ENCODE data around the gene CPM. TPM values are rescaled to one million over a fixed set of nuclear protein-coding genes. Genes with fewer than 3 reads are reported as not detected.

The CPM gene
- total RNA-seq, 2 experiments from 2014 or later, result 3.8 to 13.0 TPM

DNA sequence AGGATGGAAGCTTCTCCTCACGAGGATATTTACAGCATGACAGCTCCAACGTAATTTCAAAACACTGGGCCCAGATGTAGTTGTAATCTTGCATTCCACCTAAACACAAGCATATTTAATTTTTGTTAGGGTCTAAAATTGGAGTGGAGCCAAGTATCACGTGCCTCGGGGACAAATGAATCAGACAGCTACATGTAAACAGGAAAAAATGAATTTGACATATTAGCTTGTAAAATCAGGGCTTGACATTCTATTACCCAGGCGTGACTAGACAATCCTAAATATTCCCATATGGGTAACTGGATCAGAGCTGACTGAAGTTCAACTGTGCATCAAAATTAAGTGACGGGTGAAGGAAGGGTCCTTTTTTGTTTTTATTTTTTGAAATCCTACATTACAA lies 66.0 kb downstream of the CPM start:
- POLR2A ChIA-PET, result interaction anchor here (0.8 to 1.7 kb wide), 4 partner anchors 17 to 208 kb away, joined by 3 to 5 read pairs (median 4); no protein-coding TSS in a partner anchor
- intact Hi-C loops (cut with micrococcal nuclease; ENCODE audit: unreplicated experiment), result loop anchor here (5.0 kb wide), 1 partner anchor 290 kb away; no protein-coding TSS in a partner anchor
- no peaks in the 10 kb centered on the region for H4K20me1 ChIP-seq (ENCODE audit: insufficient read depth, low read length)
- H3K27ac ChIP-seq (ENCODE audit: low read depth, low read length, poor library complexity, severe bottlenecking), result no peak overlapping the region
- CTCF ChIA-PET (ENCODE audit: unreplicated experiment), result interaction anchor here (0.7 to 0.9 kb wide), 2 partner anchors 44 to 237 kb away, joined by 3 read pairs; no protein-coding TSS in a partner anchor
- H3K4me2 ChIP-seq (ENCODE audit: low read length), result no peak overlapping the region
- H3K4me1 ChIP-seq (ENCODE audit: insufficient read depth, low read length, poor library complexity, severe bottlenecking), result peaks cover 19% of the 10 kb centered on the region
- H3K36me3 ChIP-seq (ENCODE audit: insufficient read depth, low read length), result no peaks in the 10 kb centered on the region
- no peaks in the 10 kb centered on the region for H3K9me2 ChIP-seq (ENCODE audit: insufficient read depth, low read length)
- TF ChIP-seq EZH2phosphoT487 (IDR thresholded peaks at IDR 0.05; ENCODE audit: borderline replicate concordance, low read depth, low read length), result no peak
- no peak for TF ChIP-seq CTCF (conservative IDR thresholded peaks at IDR 0.05; ENCODE audit: low read length)
- H3K79me2 ChIP-seq (ENCODE audit: insufficient read depth, low read depth, low read length), result no peaks in the 10 kb centered on the region
- no TSS peak for BruUV-seq (replicated peaks)
- H2AFZ ChIP-seq (ENCODE audit: low read length), result no peak overlapping the region
- H3K9me3 ChIP-seq (ENCODE audit: low read length), result no peaks in the 10 kb centered on the region
- no peak overlapping the region for H3K4me3 ChIP-seq (ENCODE audit: low read depth, low read length, poor library complexity, severe bottlenecking)
- no peak for DNase-seq (ENCODE audit: low spot score)

- no peak for TF ChIP-seq EZH2phosphoT487 (IDR thresholded peaks at IDR 0.05; ENCODE audit: borderline replicate concordance, low read depth, low read length)
- intact Hi-C loops (cut with micrococcal nuclease; ENCODE audit: unreplicated experiment), result loop anchor here (5.0 kb wide), 1 partner anchor 292 kb away; no protein-coding TSS in a partner anchor
- no TSS peak for BruUV-seq (replicated peaks)
These were observed 67.4 kb downstream of the CPM start for GRCh38 chr12:68865399-68866164.

GRCh38 chr12:68864604-68865003 lies 68.4 kb downstream of the CPM start:
- H3K79me2 ChIP-seq (ENCODE audit: insufficient read depth, low read depth, low read length), result no peaks in the 10 kb centered on the region
- no peak overlapping the region for H3K4me2 ChIP-seq (ENCODE audit: low read length)
- no peak overlapping the region for H2AFZ ChIP-seq (ENCODE audit: low read length)
- peaks cover 8% of the 10 kb centered on the region for H3K4me1 ChIP-seq (ENCODE audit: insufficient read depth, low read length, poor library complexity, severe bottlenecking)
- H3K27ac ChIP-seq (ENCODE audit: low read depth, low read length, poor library complexity, severe bottlenecking), result no peak overlapping the region
- H3K9me2 ChIP-seq (ENCODE audit: insufficient read depth, low read length), result no peaks in the 10 kb centered on the region
- no peaks in the 10 kb centered on the region for H3K9me3 ChIP-seq (ENCODE audit: low read length)
- H3K4me3 ChIP-seq (ENCODE audit: low read depth, low read length, poor library complexity, severe bottlenecking), result no peak overlapping the region
- intact Hi-C loops (cut with micrococcal nuclease; ENCODE audit: unreplicated experiment), result loop anchor here (1.0 to 5.0 kb wide), 2 partner anchors 206 to 293 kb away; no protein-coding TSS in a partner anchor
- no peak for DNase-seq (ENCODE audit: low spot score)
- BruUV-seq (replicated peaks), result no TSS peak
- no peaks in the 10 kb centered on the region for H4K20me1 ChIP-seq (ENCODE audit: insufficient read depth, low read length)
- CTCF ChIA-PET (ENCODE audit: unreplicated experiment), result no interaction called here
- H3K36me3 ChIP-seq (ENCODE audit: insufficient read depth, low read length), result no peaks in the 10 kb centered on the region
- POLR2A ChIA-PET, result no interaction called here
- TF ChIP-seq CTCF (conservative IDR thresholded peaks at IDR 0.05; ENCODE audit: low read length) (no peak), EZH2phosphoT487 (IDR thresholded peaks at IDR 0.05; ENCODE audit: borderline replicate concordance, low read depth, low read length) (no peak)

More at GRCh38 chr12:68865399-68866164, 67.4 kb downstream of the CPM start:
- Histone ChIP-seq H3K36me3 (ENCODE audit: insufficient read depth, low read length) (no peaks in the 10 kb centered on the region), H3K79me2 (ENCODE audit: insufficient read depth, low read depth, low read length) (no peaks in the 10 kb centered on the region), H3K4me3 (ENCODE audit: low read depth, low read length, poor library complexity, severe bottlenecking) (no peak overlapping the region), H3K4me2 (ENCODE audit: low read length) (no peak overlapping the region), H3K9me2 (ENCODE audit: insufficient read depth, low read length) (no peaks in the 10 kb centered on the region), H4K20me1 (ENCODE audit: insufficient read depth, low read length) (no peaks in the 10 kb centered on the region), H3K4me1 (ENCODE audit: insufficient read depth, low read length, poor library complexity, severe bottlenecking) (peaks cover 8% of the 10 kb centered on the region), H2AFZ (ENCODE audit: low read length) (no peak overlapping the region), H3K27ac (ENCODE audit: low read depth, low read length, poor library complexity, severe bottlenecking) (no peak overlapping the region), H3K9me3 (ENCODE audit: low read length) (no peaks in the 10 kb centered on the region)
- ChIA-PET POLR2A (interaction anchor here (0.7 kb wide), 1 partner anchor 204 kb away, joined by 3 read pairs; no protein-coding TSS in a partner anchor), CTCF (ENCODE audit: unreplicated experiment) (no interaction called here)
- DNase-seq (ENCODE audit: low spot score), result no peak
